GM18867 (cell line): ENCODE data around the gene TPM3.
"Not testable (repeated sequence)": the region's sequence is repeated elsewhere in the genome, so short reads cannot be mapped to it uniquely, and the experiment has no call there.

Experiments used
- ATAC-seq: cut with Tn5 transposase; IDR thresholded peaks from one replicate; pipeline ENCODE4 v1.9.1; 2021; ENCODE audit warnings: mild to moderate bottlenecking, moderate library complexity; ENCODE audit not compliant: unreplicated experiment

Gene TPM3

GRCh38 chr1:154170547-154171222, 21.2 kb downstream of the TPM3 start:
- no peak for ATAC-seq

GRCh38 chr1:154167461-154167860, 24.4 kb downstream of the TPM3 start:
- ATAC-seq, result no peak

GRCh38 chr1:154166207-154166606, 25.7 kb downstream of the TPM3 start:
- ATAC-seq, result no peak

DNA sequence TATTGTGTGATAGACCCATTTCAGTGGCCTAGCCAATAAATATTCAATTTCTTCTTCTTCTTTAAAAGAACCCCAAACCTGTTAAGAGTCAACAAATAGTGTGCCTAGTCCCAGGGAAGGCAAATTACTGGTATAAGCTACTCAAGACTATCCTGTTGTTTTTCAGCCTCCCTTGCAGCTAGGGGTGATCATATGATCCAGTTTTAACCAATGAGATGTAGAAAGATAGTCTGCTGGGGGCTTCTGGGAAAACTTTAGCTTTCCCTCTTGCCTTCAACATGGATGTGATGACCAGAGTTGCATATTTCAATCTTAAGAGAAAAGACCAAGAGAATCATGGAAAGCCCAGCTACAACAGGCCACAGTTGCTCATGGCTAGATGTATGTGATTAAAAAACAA, 32.3 kb downstream of the TPM3 start:
- no peak for ATAC-seq

GRCh38 chr1:154158307-154159125, 33.4 kb downstream of the TPM3 start:
- ATAC-seq, result no peak

GRCh38 chr1:154157520-154158306, 34.2 kb downstream of the TPM3 start:
- ATAC-seq, result peak; percentile 83

DNA sequence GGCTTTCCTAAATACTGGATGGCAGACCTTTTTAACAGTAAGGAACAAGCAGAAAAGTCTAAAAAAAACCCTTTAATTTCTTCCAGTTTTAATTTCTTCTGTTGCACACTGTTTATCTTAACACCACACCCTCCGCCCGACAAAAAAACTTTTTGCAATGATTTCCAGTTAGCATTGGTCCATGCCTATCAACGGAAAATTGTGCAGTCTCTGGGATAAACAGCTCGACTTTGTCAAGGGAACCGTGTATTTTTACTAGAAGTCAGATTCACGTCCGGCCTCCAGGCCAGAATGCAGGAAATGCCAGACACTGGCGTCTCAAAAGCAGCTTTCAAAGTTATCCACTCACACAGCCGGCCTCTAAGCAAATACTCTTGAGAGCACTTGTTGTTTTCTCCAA, 36.6 kb downstream of the TPM3 start:
- ATAC-seq, result no peak

- no peak for ATAC-seq
Observed at GRCh38 chr1:154154534-154155191, 37.2 kb downstream of the TPM3 start, which contains the start of gene NUP210L. TSS of gene NUP210L (minus strand) at chr1:154155073.

GRCh38 chr1:154154053-154154452, 37.8 kb downstream of the TPM3 start:
- no peak for ATAC-seq

DNA sequence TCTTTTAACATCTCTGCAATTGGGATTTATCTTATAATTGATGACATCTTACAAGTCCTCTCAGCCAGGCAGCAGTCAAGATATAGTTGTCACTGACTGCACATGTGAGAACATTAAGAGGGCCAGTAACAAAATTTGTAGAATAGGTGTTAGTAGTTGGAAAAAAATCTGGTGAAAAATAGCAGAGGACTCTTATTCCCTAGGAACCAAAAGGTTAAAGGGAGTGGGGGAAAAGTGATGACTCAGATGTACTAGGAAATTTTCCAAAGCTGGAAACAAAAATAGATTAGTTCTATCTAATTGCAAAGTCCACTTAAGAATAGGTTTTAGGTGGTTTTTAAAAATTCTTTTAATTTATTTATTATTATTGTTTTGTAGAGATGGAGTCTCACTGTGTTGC, 40.6 kb downstream of the TPM3 start:
- ATAC-seq, result no peak

GRCh38 chr1:154148807-154149206, 43.1 kb downstream of the TPM3 start:
- ATAC-seq, result no peak

GRCh38 chr1:154147505-154147904, 44.4 kb downstream of the TPM3 start:
- not testable (repeated sequence) for ATAC-seq

DNA sequence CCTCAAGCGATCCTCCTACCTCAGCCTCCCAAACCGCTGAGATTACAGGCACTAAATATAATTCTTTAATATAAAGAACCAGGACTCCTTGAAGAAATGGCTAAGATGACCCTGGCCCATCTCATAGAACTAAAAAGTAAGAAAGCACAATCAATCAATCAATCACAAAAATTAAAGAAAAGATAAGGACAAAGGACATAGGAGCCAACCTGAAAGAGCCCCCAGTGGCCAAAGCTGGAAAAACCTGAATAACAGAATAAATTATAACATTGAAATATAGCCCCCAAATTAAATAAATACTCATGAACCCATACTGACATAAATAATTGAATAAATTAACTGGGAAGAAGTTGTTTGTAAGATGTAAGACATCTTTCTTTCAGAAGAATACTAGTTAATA, 45.9 kb downstream of the TPM3 start:
- ATAC-seq, result no peak

DNA sequence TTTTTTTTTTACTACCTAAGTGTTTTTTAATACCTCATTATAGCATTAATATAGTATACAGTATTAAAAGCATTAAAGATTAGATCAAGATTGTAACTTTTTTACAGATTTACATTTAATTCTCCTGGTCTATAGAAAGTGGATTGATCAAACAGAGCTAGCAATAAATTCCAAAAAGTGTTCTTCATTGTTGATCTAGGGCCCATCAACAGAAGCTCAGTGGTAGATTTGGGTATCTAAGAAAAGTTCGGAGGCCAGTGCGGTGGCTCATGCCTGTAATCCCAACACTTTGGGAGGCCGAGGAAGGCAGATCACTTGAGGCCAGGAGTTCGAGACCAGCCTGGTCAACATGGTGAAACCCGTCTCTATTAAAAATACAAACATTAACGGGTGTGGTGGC, 49.5 kb downstream of the TPM3 start:
- ATAC-seq, result no peak

- no peak for ATAC-seq
Observed at GRCh38 chr1:154141240-154141639, 50.7 kb downstream of the TPM3 start.

DNA sequence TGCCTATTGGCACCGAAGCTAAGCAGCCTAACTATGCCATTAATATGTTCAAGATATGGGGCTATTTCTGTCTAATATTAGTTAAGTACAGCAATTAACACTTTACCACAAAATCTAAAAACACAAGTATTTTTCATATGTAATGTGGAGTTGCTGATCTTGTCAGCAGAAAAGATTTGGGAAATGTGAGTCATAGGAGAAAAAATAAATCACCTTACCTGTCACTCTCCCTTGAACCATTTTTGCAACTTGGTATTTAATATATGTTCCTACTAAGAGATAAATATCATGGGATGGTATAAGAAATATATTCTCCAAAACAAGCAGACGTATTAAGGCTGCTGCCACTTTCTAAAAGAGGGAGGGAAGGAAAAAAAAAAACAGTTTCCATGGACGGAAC, 54.0 kb downstream of the TPM3 start:
- no peak for ATAC-seq

- ATAC-seq, result no peak
Observed at GRCh38 chr1:154133256-154133655, 58.6 kb downstream of the TPM3 start.

GRCh38 chr1:154129391-154129970, 62.4 kb downstream of the TPM3 start:
- ATAC-seq, result no peak

GRCh38 chr1:154123205-154123604, 68.7 kb downstream of the TPM3 start:
- ATAC-seq, result not testable (repeated sequence)

DNA sequence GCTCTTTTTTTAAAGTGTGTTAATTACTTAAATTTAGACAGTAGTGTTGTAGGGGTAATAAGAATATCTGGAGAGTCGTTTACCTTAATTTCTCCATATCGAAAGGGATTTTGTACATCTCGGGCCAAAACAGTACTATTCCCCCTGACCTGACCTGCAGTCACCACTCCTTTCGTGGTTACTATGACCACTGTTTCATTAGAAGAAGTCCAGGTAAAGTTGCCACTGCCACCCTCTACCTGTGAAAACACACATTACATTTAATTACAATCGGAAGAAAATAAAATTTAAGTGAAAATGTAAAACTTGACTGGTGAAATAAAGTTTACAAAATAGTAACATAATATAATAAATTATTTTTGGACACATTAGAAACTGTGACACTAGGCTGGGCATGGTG, 74.3 kb downstream of the TPM3 start:
- no peak for ATAC-seq

- no peak for ATAC-seq
Observed at GRCh38 chr1:154115180-154115579, 76.7 kb downstream of the TPM3 start.
